ENCODE data around the gene CHKA.

The CHKA gene

GRCh38 chr11:68044898-68045351, 76.3 kb downstream of the CHKA start:
- no peak for DNase-seq
- no peak for TF ChIP-seq POLR2A (IDR thresholded peaks at IDR 0.05; ENCODE audit: low read length)
- no peak for TF ChIP-seq GATA1 (IDR thresholded peaks at IDR 0.05; ENCODE audit: low read depth, low read length)

- TF ChIP-seq POLR2A (IDR thresholded peaks at IDR 0.05; ENCODE audit: low read length) = no peak
- TF ChIP-seq GATA1 (IDR thresholded peaks at IDR 0.05; ENCODE audit: low read depth, low read length) = no peak
- DNase-seq = no peak
These were observed 76.9 kb downstream of the CHKA start for GRCh38 chr11:68044145-68044813.

DNA sequence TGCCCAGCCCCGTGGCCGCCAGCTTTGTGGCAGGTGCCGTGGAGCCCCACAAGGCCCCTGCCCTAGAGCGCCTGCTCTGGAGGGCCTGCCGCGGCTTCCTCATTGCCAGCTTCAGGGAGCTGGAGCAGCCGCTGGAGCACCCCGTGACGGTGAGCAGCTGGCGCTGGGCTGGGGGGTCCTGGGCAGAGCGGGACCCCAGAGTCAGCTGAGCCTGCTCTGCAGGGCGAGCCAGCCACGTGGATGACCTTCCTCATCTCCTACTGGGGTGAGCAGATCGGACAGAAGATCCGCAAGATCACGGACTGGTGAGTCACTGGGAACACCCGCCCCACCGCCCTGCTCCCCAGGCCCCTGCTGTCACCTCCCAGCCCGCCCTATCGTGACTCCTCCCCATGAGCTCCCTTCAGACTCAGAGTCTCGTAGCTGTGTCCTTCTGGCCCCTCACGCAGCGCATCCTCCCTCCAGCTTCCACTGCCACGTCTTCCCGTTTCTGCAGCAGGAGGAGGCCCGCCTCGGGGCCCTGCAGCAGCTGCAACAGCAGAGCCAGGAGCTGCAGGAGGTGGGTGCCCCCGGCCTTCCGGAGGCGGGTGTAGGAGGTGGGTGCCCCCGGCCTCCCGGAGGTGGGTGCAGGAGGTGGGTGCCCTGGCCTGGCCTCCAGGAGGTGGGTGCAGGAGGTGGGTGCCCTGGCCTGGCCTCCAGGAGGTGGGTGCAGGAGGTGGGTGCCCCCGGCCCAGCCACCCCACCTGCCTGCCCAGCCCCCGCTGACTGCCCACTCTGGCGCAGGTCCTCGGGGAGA, 77.6 kb downstream of the CHKA start:
- DNase-seq = peak; percentile 91 to 94
- no peak for TF ChIP-seq POLR2A (IDR thresholded peaks at IDR 0.05; ENCODE audit: low read length)
- TF ChIP-seq GATA1 (IDR thresholded peaks at IDR 0.05; ENCODE audit: low read depth, low read length) = no peak

DNA sequence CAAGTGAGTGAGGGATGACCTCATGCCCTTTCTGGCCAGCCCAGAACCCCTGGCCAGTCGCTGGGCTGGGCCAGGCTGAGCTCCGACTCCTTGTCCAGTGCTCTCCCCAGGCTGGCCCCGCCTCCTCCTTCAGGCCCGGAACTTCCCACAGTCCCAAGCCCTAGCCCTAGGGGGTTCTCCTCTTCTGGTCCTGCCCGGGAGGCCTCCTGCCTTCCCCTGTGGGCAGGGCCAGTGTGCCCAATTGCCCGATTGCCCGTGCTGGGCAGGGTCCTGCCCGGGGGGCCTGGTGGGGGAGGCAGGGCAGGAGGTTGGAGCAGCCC, 78.2 kb downstream of the CHKA start:
- DNase-seq = no peak

DNA sequence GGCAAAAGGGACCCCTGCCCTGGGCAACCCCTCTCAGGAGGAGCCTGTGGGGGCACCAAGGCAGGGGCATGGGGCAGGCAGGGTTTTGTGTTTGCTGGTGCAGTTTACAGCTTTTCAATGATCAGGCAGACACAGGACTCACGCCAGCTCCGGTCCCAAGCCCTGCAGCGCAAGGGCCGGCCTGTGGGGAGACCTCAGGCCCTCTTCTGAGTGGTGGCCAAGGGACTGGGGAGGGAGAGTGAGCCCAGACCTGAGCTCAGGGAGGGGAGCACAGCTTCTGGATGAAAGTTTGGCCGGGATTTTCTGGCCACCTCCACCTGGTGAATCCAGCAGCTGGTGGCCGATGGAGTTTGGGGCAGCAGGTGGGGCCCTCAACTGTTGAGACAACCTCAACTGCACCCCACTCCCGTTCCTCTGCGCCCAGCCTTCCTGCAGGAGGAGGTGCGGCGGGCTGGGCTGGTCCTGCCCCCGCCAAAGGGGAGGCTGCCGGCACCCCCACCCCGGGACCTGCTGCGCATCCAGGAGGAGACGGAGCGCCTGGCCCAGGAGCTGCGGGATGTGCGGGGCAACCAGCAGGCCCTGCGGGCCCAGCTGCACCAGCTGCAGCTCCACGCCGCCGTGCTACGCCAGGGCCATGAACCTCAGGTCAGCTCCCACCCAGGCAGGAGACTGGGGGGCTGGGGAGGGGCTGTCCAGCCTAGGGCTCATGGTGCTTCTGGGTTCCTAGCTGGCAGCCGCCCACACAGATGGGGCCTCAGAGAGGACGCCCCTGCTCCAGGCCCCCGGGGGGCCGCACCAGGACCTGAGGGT, 78.8 kb downstream of the CHKA start:
- TF ChIP-seq GATA1 (IDR thresholded peaks at IDR 0.05; ENCODE audit: low read depth, low read length) (no peak), POLR2A (IDR thresholded peaks at IDR 0.05; ENCODE audit: low read length) (no peak)
- DNase-seq = peak; percentile 36 to 37

More for the DNA sequence above, 78.2 kb downstream of the CHKA start:
- TF ChIP-seq POLR2A (IDR thresholded peaks at IDR 0.05; ENCODE audit: low read length) (no peak), GATA1 (IDR thresholded peaks at IDR 0.05; ENCODE audit: low read depth, low read length) (no peak)

DNA sequence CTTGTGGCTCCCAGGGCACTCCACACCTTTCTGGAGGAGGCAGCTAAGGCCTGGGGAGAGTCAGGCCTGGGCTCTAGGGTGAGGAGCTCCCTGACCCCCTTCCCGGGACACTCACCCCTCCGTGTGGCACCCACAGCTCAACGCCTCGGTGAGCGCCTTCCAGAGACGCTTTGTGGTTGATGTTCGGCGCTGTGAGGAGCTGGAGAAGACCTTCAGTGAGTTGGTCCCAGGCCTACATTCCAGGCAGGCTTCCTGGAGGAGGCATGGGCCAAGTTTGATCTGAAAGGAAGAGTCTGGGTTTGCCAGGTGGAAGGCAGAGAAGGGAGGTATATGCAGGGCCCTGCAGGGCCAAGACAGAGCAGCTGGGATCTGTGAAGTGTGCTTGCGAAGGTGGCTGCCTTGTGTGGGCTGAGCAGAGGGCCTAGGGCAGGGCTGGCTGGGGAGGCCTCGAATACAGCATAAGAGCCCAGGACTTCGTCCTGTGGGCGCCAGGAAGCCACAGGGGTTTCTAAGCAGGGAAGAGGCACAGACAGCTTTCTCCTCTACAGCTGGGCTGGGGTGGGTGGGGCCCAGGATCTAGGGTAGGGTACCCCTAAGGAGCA, 79.5 kb downstream of the CHKA start:
- TF ChIP-seq POLR2A (IDR thresholded peaks at IDR 0.05; ENCODE audit: low read length) (no peak), GATA1 (IDR thresholded peaks at IDR 0.05; ENCODE audit: low read depth, low read length) (no peak)
- peak in 1 of 2 experiments; percentile 37 for DNase-seq

- DNase-seq = no peak
- TF ChIP-seq GATA1 (IDR thresholded peaks at IDR 0.05; ENCODE audit: low read depth, low read length) = no peak
- no peak for TF ChIP-seq POLR2A (IDR thresholded peaks at IDR 0.05; ENCODE audit: low read length)
These were observed 80.1 kb downstream of the CHKA start for GRCh38 chr11:68040957-68041591.

- DNase-seq = peak; percentile 38 to 50
These were observed 80.9 kb downstream of the CHKA start for GRCh38 chr11:68040101-68040956.

GRCh38 chr11:68039526-68040086, 81.6 kb downstream of the CHKA start:
- peak; percentile 48 for DNase-seq
- TF ChIP-seq POLR2A (IDR thresholded peaks at IDR 0.05; ENCODE audit: low read length) (no peak), GATA1 (IDR thresholded peaks at IDR 0.05; ENCODE audit: low read depth, low read length) (no peak)

More at GRCh38 chr11:68040101-68040956, 80.9 kb downstream of the CHKA start:
- no peak for TF ChIP-seq GATA1 (IDR thresholded peaks at IDR 0.05; ENCODE audit: low read depth, low read length)
- TF ChIP-seq POLR2A (IDR thresholded peaks at IDR 0.05; ENCODE audit: low read length) = no peak

DNA sequence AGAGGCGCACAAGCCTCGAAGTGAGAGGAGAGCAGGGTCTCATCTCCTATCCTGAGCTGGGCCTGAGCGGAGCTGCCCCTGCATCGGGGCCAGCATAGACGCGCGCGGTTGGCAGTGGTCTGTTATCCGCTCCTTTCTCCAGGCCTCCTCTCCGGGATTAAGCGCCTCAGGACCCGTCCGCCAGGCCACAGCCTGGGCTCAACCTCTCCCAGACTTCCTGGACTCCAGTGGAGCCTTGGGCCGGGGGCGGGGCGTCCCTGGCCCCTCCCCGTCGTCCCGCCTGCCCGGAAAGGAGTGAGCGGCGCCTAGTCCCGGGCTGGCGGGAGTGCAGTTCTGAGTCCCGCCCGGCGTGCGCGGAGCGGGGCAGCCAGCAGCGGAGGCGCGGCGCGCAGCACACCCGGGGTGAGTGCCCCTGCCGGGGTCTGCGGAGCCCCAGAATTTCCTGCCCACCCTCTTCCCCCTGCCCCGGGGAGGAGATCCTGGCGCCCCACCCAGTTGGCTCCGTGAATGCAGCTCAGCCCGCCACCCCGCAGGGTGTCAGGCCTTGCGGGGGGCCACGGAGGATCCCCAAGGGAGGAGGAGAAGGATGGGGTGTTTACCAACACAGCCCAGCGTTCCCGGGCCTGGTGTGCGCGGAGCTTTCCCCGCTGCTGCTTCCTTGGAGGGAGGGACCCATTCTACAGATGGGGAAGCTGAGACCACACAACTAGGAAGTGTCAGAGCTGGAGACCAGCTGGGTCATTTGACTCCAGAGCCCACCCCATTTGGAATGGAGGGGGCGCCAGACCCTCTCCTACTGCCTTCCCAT, 82.3 kb downstream of the CHKA start, which contains the start of gene TCIRG1:
Gene TCIRG1, plus strand, starts transcription at position 308 of the 808 bp plus-strand sequence. CDS start 2,247 bp downstream, outside the sequence.
- peak; percentile 79 to 87 for DNase-seq
- TF ChIP-seq POLR2A (IDR thresholded peaks at IDR 0.05; ENCODE audit: low read length) = peak; percentile 90
- TF ChIP-seq GATA1 (IDR thresholded peaks at IDR 0.05; ENCODE audit: low read depth, low read length) = no peak

DNA sequence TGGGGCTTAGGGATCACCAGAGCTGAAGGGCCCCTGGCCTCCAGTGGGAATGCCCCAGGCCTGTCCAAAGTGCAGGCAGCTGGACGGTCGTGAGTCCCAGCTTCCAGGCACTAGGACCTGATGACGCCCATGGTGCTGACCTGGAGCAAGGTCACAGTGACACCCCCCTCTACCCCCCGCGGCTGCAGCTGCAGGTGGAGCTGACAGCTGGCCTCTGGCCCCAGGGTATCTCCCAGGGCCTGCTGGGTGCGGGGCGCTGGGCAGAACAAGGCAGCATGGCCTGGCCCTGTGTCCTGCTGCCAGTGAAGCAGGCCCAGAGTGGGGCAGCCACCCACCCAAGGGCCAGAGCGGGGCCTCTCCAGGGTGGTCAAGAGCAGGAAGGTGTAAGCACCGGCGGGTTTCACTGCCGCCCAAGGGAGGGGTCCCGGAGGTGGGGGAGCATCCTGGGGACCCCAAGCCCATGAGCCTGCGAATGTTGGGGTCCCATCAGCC, 82.9 kb downstream of the CHKA start:
- no peak for TF ChIP-seq POLR2A (IDR thresholded peaks at IDR 0.05; ENCODE audit: low read length)
- TF ChIP-seq GATA1 (IDR thresholded peaks at IDR 0.05; ENCODE audit: low read depth, low read length) = no peak
- peak in 1 of 2 experiments; percentile 33 for DNase-seq
